ENCODE measurements around the gene DIP2C.
"Not testable (repeated sequence)": the region's sequence is repeated elsewhere in the genome, so short reads cannot be mapped to it uniquely, and the experiment has no call there.

The DIP2C gene

GRCh38 chr10:486666-487322 lies 202.7 kb downstream of the DIP2C start:
- DNase-seq: no peak

DNA sequence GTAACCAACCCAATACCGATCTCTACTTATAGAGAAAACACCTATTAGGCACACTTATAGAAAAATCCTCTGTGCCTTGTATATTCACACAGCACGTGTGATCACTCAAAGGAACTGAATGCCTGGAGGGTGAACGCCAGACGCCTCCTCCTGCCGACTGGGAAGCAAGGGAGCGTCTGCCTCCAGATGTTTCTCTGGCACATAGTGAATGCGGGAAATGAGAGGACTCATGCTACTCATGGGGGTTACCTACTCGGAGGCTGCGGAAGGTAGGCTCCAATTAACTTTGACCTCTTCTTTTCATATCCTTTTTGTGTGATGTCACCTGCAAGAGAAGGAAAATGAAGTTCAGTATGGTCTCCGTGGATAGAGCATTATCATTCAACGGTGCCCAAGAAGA lies 203.3 kb downstream of the DIP2C start:
- DNase-seq: no peak

DNA sequence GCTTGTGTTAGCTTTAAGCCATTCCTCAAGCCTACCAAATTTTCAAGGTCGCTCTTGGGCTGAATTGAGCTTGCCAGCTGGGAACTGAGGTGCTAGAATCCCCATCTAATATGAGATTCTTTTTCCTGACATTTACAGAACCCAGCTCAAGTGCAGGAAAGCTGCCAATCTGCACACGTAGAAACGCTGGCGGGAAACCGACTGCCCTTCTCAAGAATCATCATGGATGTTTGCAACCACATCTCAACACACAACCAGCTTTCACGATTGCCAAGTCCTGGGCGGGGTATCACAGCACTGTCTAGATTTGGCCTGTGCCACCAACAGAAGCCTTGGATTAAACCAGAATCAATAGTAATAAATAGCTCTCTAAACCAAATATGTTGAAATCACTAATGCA lies 203.7 kb downstream of the DIP2C start:
- DNase-seq: no peak

DNA sequence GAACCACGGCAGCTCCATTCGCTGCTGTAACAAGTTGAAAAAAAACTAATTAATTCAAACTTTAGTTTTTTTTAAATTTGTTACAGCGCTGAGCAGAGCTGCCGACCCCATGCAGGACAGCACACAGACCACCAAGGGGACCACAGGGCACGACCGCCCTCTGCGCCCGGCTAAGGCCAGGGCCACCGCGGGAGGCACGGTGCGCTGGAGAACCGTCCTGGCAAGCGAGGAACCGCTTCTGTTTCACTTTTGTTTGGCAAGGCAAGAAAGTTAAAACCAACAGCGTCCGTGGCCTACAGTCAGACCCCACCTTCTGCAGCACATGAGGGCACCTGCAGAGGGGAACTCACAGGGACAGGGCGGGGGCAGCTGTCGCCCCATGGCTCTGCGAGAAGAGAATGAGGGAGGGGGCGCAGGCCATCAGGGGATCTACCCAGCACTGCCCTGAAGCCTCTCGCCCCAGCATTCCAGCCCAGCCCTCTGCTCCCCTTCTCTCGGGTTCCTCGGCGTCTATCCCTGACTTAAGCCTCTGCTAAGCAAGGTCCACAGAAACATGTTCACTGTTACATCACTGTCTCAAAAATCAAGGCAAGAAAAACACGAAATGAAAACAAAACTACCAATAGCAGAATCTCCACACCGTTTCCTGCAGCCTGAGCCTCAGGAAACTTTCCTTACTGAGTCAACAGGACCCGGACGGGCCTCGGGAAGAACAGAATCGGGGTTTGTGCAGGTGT lies 204.4 kb downstream of the DIP2C start:
- no peak for DNase-seq

DNA sequence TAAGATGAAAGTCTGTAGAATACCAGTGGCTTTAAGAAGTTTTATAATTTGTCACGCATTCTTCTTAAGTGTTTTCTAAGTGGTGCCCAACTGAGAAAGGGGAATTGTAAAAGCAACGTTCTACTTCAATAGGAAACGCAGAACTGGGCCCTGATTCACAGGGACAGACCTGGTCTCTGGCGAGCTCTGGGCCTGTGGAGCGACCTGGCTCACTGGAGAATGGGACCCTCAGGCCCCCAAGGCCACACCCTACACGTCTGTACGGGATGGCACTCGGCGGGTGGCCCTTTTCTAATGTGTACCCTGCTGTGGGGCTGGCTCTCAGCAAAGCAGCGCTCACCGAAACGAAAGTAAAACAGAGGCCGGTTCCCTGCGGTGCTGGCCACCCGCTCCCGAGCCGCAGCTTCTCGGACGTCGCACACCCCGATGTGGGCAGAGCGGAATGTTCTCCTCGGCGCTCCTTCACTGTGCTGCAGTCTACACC lies 205.0 kb downstream of the DIP2C start:
- no peak for DNase-seq

DNA sequence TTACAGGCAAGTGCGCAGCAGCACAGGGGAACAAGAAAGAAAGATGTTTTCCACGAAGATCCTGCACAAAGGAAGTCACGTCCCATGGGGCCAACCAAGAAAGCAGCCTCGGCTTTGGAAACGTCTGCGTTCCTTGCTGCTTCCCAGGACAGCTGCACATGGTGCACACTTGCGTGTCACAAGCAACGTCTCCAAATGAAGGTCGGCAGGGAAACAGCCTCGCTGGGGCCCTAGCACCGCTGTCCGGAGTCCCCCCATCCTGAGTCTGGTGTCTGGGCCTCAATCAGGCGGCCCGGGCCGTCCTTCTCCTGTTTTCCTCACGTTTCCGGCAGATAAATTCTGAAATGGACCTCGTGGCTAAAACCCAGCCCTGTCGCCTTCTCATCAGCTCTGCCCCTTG lies 206.2 kb downstream of the DIP2C start:
- no peak for DNase-seq

GRCh38 chr10:482848-483247 lies 206.6 kb downstream of the DIP2C start:
- no peak for DNase-seq

- no peak for DNase-seq
These were observed 207.4 kb downstream of the DIP2C start for GRCh38 chr10:482051-482501.

GRCh38 chr10:481628-482027 lies 207.8 kb downstream of the DIP2C start:
- DNase-seq: no peak

DNA sequence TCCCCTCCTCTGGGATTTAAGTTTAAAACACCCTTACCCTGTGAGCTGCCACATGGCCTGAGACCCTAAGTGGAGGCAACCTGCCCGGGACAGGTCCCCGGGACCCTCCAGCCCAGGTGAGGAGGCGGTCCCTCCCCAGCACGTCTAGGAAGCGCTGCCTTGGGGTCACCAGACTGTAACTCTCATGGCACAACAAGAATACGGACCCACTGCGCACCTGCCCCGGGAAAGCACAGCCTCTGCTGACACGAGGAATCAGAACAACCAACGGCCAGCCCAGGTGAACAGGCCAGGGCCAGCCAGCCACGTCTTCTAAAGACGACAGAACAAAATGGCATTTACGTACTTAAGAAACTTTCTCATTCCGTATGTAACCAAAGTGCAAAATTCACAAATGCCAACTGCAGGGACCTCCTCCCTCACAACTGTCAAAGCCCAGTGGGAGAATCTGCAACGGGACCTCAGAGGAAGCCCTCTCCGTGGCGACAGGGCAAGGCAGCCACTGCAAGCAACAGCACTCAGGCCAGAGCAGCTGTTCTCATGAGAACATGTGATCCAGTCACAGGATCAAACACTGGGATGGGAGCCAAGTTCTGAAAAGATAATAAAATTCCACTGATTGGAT lies 208.4 kb downstream of the DIP2C start:
- DNase-seq: no peak

DNA sequence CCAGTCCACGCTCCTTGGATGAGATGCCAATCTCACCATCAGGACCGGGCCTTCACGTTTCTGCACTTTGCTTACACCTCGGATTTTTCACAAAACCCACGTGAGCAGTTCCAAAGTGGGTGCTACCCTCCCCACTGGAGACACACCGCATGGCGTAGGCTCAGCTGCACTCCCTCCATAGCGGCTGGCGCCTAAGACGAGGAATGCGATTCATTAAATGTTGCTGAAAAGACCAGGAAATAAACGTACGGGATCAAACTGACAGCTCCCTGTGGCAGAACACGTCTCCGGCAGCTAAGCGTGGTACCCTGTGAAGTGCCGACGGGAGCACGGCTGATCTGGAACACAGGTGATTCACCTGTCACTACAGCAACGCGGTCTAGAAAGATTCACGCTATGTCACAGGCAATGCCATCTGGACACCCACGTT lies 209.0 kb downstream of the DIP2C start:
- DNase-seq: no peak

DNA sequence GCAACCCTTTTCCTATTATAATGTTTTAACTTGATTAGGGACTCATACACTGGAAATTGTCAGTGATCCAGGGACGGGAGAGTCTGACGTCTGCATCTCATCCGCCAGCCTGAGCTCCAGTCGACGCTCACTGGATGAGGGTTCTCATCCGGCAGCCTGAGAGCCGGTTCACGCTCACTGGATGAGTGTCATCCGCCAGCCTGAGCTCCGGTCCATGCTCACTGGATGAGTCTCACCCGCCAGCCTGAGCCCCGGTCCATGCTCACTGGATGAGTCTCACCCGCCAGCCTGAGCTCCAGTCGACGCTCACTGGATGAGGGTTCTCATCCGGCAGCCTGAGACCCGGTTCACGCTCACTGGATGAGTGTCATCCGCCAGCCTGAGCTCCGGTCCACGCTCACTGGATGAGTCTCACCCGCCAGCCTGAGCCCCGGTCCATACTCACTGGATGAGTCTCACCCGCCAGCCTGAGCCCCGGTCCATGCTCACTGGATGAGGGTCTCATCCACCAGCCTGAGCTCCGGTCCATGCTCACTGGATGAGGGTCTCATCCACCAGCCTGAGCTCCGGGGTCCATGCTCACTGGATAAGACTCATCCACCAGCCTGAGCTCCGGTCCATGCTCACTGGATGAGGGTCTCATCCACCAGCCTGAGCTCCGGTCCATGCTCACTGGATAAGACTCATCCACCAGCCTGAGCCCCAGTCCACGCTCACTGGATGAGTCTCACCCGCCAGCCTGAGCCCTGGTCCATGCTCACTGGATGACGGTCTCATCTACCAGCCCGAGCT lies 209.6 kb downstream of the DIP2C start:
- not testable (repeated sequence) for DNase-seq

DNA sequence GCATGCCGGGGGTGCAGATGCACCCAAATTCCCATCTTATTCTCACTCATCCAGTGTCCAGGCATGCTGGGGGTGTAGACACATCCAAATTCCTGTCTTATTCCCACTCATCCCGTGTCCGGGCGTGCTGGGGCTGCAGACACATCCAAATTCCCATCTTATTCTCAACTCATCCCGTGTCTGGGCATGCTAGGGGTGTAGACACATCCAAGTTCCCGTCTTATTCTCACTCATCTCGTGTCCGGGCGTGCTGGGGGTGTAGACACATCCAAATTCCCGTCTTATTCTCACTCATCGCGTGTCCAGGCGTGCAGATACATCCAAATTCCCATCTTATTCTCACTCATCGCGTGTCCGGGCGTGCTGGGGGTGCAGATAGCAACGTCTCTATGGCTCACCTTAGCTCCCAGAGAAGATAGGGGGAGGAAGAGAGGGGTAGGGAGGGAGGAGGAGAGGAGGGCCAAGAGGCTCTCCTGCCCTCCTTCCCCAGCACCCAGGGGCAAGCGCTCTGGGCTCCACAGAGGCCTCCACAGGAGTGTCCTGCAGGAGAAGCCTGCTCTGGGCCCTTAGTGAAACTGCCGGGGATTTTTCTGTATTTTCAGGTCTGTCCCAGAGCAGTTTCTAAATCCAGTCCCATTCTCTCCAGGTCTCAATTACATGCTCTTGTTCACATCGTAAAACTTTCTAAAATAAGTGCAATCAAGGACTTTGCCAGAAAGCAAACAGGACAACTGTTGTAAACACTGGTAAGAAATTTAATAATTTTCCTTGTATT lies 210.8 kb downstream of the DIP2C start:
- no peak for DNase-seq

DNA sequence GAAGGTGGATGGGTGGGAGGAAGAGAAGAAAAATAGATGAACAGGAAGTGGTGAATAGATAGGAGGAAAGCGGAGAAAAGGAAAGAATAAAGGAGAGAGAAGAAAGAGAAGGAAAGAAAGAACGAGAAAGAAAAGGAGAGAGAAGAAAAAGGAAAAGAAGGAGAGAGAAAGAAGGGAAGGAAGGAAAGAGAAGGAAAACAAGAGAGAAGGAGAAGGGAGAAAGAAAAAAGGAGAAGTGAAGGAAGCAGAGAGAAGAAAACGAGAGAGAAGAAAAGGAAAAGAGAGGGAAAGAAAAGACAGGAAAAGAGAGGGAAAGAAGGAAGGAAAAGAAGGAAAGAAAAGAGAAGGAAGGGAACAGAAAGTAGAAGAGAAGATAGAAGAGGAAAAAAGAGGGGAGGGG lies 211.8 kb downstream of the DIP2C start:
- no peak for DNase-seq

DNA sequence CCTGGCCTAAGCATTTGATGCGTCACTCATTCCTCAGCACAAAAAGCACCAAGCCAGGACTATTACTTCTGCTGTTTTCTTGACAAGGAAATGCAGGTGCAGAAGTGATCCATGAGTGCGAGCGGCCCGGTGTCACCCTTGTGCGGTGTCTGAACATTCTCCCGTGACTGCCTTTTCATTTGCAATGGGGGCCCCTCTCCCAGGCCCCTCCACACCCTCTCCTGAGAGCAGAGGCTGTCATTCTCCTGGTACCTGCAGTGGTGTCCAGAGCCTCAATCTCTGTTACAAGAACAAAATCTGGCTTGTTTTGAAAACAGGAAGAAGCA lies 213.1 kb downstream of the DIP2C start:
- DNase-seq: no peak

GRCh38 chr10:475709-476454 lies 213.6 kb downstream of the DIP2C start:
- DNase-seq: no peak

DNA sequence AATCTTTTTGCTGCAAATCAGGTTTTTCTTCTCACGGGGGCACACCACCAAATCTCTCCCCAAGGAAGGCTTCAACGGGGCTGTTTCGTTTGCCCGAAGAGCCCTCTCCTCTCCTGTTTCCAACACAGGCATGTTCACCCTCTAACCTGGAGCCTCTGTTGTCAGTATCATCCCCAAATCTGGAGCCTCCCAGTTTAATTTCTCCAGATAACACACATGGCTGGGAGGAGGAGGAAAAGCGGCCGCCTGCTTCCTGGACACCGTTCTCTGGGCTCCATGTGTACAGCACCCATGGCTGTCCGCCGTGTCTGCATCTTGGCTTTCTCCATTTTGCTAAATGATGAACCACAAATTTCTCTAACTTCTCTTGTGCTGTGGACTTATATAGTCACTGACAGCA lies 214.5 kb downstream of the DIP2C start:
- no peak for DNase-seq

- no peak for DNase-seq
These were observed 215.1 kb downstream of the DIP2C start for GRCh38 chr10:474406-474805.

- DNase-seq: no peak
These were observed 217.1 kb downstream of the DIP2C start for GRCh38 chr10:472241-472910.

GRCh38 chr10:470339-471003 lies 219.0 kb downstream of the DIP2C start:
- no peak for DNase-seq

DNA sequence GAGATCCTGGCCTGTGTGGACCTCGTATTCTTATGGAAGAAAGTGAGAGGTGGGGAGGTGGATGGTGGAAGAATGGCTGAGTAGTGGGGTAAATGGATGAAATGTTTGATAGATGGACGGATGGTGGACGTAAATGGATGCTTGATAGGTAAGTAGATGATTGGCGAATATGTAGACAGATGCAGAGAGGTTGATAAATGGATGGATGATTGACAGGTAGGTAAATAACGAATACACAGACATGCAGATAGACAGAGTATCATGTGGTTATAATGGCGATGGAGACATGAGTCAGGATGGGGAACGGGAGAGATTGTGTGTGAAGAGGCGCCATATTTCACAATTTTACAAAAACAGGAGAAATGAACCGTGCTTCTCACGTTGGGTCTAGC lies 219.5 kb downstream of the DIP2C start:
- DNase-seq: no peak
